ENCODE results near the gene EML6. TPM values are rescaled to one million over a fixed set of nuclear protein-coding genes. Genes with fewer than 3 reads are reported as not detected.

The EML6 gene
- total and polyA plus RNA-seq, 2 of the 8 experiments (the other 6 are each of a cell fraction or from before 2014, with no cell fraction given): 1.2 to 1.6 TPM

- Histone ChIP-seq H3K4me1 (replicated peaks in 1 of 4; ENCODE audit: control insufficient read depth in 3 of 4, insufficient read depth in 4 of 4, low read length in 3 of 4) (peaks cover 0 to 2% (median 1%) of the 10 kb centered on the region in 4 experiments; a peak in 1 of 7 replicates), H2BK12ac (ENCODE audit: low read depth, low read length) (no peak overlapping the region), H4K5ac (ENCODE audit: insufficient read length, low read depth, low read length) (no peak overlapping the region), H2BK5ac (ENCODE audit: low read depth, low read length) (no peak overlapping the region), H4K8ac (ENCODE audit: extremely low read depth, insufficient read depth, low read length) (no peak overlapping the region), H3K27ac (ENCODE audit: low read depth, low read length) (no peak overlapping the region), H3K18ac (ENCODE audit: extremely low read depth, low read length) (no peak overlapping the region), H3K23ac (ENCODE audit: insufficient read length) (no peak overlapping the region), H3K4ac (replicated peaks; ENCODE audit: insufficient read length, low read depth, low read length) (no peak overlapping the region), H3K9ac (replicated peaks in 1 of 4; ENCODE audit: extremely low read depth in 1 of 4, low read depth in 3 of 4, low read length in 3 of 4) (no peak overlapping the region), H2AK5ac (ENCODE audit: low read depth, low read length) (no peak overlapping the region), H3K56ac (replicated peaks; ENCODE audit: insufficient read length, low read depth, low read length) (no peak overlapping the region), H4K20me1 (replicated peaks in 1 of 2; ENCODE audit: control insufficient read depth in 1 of 2, insufficient read depth in 2 of 2, low read length in 2 of 2) (no peaks in the 10 kb centered on the region), H3K4me2 (ENCODE audit: insufficient read depth in 1 of 2, low read depth in 2 of 2, low read length in 2 of 2) (no peak overlapping the region), H2BK15ac (ENCODE audit: low read length) (no peak overlapping the region), H3K27me3 (replicated peaks in 1 of 4; ENCODE audit: control insufficient read depth in 3 of 4, extremely low read depth in 1 of 4, insufficient read depth in 3 of 4, low read length in 3 of 4) (no peaks in the 10 kb centered on the region), H3K79me1 (ENCODE audit: low read depth, low read length) (no peaks in the 10 kb centered on the region), H4K91ac (replicated peaks; ENCODE audit: insufficient read length, low read length) (no peak overlapping the region), H2BK20ac (ENCODE audit: low read length) (no peak overlapping the region), H3K9me3 (ENCODE audit: insufficient read depth in 2 of 2, low read depth in 1 of 2, low read length in 1 of 2) (no peaks in the 10 kb centered on the region), H3K36me3 (ENCODE audit: control insufficient read depth in 2 of 4, insufficient read depth in 4 of 4, low read length in 3 of 4) (no peaks in the 10 kb centered on the region), H3K4me3 (ENCODE audit: extremely low read depth in 1 of 4, insufficient read depth in 2 of 4, low read depth in 3 of 4, low read length in 4 of 4) (no peak overlapping the region), H3K79me2 (ENCODE audit: control insufficient read depth in 1 of 2, insufficient read depth in 2 of 2, low read length in 2 of 2) (no peaks in the 10 kb centered on the region), H2BK120ac (replicated peaks; ENCODE audit: low read depth, low read length) (no peak overlapping the region), H3K14ac (ENCODE audit: insufficient read length) (no peak overlapping the region), H2AFZ (ENCODE audit: low read length) (no peak overlapping the region), H3K23me2 (ENCODE audit: low read depth, low read length) (no peaks in the 10 kb centered on the region)
- DNase-seq (ENCODE audit: low read depth in 1 of 2, low spot score in 2 of 2): no peak
- ChIA-PET POLR2A (ENCODE audit: partially characterized antibody) (interaction anchor here (1.0 kb wide), 1 partner anchor 15 kb away, joined by 3 read pairs; no protein-coding TSS in a partner anchor), CTCF (ENCODE audit: partially characterized antibody) (interaction anchor here (1.1 kb wide), 1 partner anchor 25 kb away, joined by 5 read pairs; no protein-coding TSS in a partner anchor)
- 85% methylated on average over 5 of the region's 5 CpGs; no CpG with 5 or more reads in 1 of the 2 experiments for WGBS, 2 experiments (ENCODE audit: extremely low coverage in 1 of 2, insufficient coverage in 1 of 2, insufficient read length in 1 of 2, insufficient replicate concordance in 2 of 2, low coverage in 1 of 2, low lambda C conversion rate in 2 of 2, missing lambda C conversion rate in 1 of 2)
- TF ChIP-seq USF2 (IDR thresholded peaks at IDR 0.05; ENCODE audit: low read length) (no peak), E2F6 (IDR thresholded peaks at IDR 0.05) (no peak), RAD21 (IDR thresholded peaks at IDR 0.05 in 1 of 2, conservative IDR thresholded peaks at IDR 0.05 in 1 of 2; ENCODE audit: low read depth in 2 of 2, low read length in 2 of 2) (no peak), NRF1 (IDR thresholded peaks at IDR 0.05; ENCODE audit: low read depth, low read length) (no peak), SIN3A (conservative IDR thresholded peaks at IDR 0.05 in 1 of 2, IDR thresholded peaks at IDR 0.05 in 1 of 2; ENCODE audit: low read depth in 1 of 2, low read length in 2 of 2) (no peak), SP2 (IDR thresholded peaks at IDR 0.05; ENCODE audit: low read length) (no peak), SRF (IDR thresholded peaks at IDR 0.05; ENCODE audit: low read depth, low read length) (no peak), SAP30 (IDR thresholded peaks at IDR 0.05; ENCODE audit: insufficient read depth, insufficient replicate concordance, low read length) (no peak)
- FAIRE-seq: no peak
These were observed 140.2 kb downstream of the EML6 start for GRCh38 chr2:54863660-54864059.
